SK-N-SH (cell line): Measurements from ENCODE around the gene RRP7A.

Source experiments
- CTCF ChIP-seq: fragments of 200-600 bp; sonication (generic); IDR thresholded peaks from 2 replicates; pipeline ENCODE4 v1.6.1; 2017; ENCODE audit warnings: antibody characterized with exemption, mild to moderate bottlenecking, moderate library complexity
- PBX3 ChIP-seq: IDR thresholded peaks from 2 replicates; pipeline ENCODE4; 2012

- TF ChIP-seq CTCF (peak; percentile 55), PBX3 (no peak)
Measured at GRCh38 chr22:42473484-42474193, 46.0 kb downstream of the RRP7A start.
